GM18517 (cell line): ENCODE data around the gene PHKG2.
A peak's percentile ranks its signal among the peaks of the same experiment; 100 is the strongest.
"Not testable (repeated sequence)": the region's sequence is repeated elsewhere in the genome, so short reads cannot be mapped to it uniquely, and the experiment has no call there.

Source experiments
- ATAC-seq: cut with Tn5 transposase; IDR thresholded peaks from one replicate; pipeline ENCODE4 v1.9.1; 2021; ENCODE audit warnings: mild to moderate bottlenecking, moderate library complexity; ENCODE audit not compliant: unreplicated experiment

Gene PHKG2, protein sequence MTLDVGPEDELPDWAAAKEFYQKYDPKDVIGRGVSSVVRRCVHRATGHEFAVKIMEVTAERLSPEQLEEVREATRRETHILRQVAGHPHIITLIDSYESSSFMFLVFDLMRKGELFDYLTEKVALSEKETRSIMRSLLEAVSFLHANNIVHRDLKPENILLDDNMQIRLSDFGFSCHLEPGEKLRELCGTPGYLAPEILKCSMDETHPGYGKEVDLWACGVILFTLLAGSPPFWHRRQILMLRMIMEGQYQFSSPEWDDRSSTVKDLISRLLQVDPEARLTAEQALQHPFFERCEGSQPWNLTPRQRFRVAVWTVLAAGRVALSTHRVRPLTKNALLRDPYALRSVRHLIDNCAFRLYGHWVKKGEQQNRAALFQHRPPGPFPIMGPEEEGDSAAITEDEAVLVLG

GRCh38 chr16:30747799-30748633, at the start of gene PHKG2:
Gene PHKG2 (plus strand): TSS chr16:30748425. CDS start chr16:30748821, 396 bp downstream.
- ATAC-seq: peak; percentile 94

DNA sequence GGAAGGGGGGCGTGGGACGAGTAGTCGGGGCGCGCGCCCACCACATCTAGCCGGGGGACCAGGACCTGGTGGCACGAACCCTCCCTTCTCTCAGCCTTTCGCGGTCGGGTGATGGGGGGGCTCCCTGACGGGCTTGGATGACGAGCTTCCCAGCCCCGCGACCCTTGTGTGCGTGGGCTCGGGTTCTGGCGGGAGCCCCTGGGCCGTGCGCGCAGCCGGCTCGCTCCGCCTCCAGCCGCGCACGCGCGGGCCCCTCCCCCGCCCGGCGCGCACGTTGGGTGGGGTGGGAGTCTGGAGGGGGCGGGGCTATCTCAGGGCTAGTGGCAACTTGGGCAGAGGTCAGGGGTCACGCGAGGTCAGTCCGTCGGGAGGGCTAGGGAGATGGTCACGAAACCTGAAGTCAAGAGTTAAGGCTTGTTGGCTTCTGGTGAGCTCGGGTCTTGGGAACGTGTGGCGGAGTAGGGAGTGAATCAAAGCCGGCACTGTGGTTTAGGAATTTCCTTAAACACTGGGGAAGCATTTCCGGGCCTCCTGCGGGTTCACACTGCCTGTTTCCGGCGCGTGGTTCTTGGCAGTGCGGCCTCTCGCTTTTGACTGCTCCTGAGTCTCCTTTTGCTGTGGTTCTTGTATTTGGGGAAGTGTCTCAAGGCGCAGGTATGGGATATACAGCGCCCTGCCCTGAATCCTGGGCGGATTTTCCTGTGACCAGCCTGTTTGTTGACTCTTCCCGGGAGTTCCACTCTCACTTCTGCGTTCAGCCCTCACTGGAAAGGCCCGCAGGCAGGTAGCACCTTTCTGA, 49.2 kb upstream of the PHKG2 start, which contains the start of gene SRCAP:
TSS of gene SRCAP (plus strand) at position 356 of the 799 bp plus-strand sequence. CDS start 1,654 bp downstream, outside the sequence.
- ATAC-seq: peak; percentile 28

DNA sequence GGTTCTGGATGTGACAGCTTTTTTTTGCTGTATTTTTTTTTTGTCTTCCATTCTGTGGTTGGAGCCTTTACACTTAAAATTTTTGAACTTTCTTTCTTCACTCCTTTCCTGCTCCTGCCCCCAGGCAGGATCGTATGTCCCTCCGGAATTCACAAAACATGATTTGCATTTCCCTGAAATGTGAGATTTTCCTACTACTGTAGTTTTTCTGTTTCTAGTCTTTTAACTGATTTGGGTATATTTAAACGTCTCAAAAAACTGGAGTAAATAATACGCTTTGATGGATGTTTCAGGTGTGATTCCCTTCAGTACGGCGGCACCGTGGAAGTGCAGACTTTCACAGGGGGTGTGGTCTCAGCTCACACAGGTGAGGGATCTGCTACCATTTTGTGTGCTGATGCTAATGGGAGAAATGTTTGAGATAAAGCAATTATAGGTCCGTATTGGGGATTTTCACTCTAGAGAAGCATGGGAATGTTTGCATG, 48.6 kb upstream of the PHKG2 start:
- no peak for ATAC-seq

- ATAC-seq: no peak
Measured at GRCh38 chr16:30700491-30700890, 47.7 kb upstream of the PHKG2 start.

DNA sequence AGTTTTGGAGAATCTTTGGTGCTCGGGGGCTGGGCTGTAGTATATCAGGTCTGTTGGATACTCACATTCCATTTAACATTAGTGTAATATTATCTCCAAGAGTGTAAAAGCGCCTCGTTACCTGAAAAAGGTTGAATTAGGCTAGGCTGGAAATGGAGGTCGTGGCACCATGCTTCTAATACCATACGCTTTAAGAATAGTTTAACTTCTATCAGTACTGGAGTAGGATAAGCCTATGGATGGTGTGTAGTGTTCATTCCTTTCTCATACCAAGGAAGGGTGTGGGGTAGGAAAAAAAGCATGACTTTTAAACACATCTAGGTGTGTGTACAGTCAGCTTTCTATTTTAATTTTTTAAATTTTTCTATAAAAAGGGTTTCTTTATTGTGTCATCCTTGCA, 47.3 kb upstream of the PHKG2 start:
- no peak for ATAC-seq

- not testable (repeated sequence) for ATAC-seq
Measured at GRCh38 chr16:30703071-30703470, 45.2 kb upstream of the PHKG2 start.

DNA sequence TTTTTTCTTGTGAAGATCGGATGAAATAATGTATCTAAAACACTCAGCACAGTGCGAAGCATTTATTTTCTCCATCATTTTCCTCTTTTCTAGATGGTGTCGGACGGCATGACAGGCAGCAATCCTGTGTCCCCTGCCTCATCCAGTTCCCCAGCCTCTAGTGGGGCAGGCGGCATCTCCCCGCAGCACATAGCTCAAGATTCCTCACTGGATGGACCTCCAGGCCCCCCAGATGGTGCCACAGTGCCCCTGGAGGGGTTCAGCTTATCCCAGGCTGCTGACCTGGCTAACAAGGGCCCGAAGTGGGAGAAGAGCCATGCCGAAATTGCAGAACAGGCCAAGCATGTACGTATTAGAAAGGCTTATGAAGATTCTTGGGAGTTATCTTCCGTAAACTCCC, 44.3 kb upstream of the PHKG2 start:
- ATAC-seq: no peak

DNA sequence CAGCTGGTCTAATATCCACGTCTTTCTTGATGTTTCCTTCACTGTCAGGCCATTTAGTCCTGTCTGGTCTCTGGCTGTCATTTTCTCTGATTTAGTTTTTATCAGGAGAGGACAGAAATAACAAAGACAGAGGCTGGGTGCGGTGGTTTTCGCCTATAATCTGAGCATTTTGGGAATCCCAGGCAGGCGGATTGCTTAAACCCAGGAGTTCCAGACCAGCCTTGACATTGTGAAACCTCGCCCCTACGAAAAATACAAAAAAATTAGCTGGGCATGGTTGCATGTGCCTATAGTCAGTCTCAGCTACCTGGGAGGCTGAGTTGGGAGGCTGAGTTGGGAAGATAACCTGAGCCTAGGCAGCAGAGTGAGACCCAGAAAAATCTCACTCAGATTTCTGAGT, 42.2 kb upstream of the PHKG2 start:
- no peak for ATAC-seq

DNA sequence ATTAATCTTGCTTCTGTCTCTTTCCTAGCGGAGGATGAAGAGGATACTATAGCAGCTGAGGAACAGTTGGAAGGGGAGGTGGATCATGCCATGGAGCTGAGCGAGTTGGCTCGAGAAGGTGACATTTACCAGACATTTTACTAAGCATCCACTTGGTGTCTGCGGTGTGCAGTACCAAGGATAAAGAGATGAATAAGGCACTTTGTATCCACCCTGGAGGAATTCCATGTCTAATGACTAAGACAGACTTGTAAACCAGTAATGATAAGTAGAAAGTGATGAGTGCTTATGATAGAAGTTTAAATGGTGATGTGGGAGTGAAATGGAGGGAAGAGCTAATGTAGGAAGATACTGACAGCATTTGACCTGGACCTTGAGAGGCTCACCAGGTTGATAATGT, 37.3 kb upstream of the PHKG2 start:
- no peak for ATAC-seq

GRCh38 chr16:30711712-30712111, 36.5 kb upstream of the PHKG2 start:
- no peak for ATAC-seq

DNA sequence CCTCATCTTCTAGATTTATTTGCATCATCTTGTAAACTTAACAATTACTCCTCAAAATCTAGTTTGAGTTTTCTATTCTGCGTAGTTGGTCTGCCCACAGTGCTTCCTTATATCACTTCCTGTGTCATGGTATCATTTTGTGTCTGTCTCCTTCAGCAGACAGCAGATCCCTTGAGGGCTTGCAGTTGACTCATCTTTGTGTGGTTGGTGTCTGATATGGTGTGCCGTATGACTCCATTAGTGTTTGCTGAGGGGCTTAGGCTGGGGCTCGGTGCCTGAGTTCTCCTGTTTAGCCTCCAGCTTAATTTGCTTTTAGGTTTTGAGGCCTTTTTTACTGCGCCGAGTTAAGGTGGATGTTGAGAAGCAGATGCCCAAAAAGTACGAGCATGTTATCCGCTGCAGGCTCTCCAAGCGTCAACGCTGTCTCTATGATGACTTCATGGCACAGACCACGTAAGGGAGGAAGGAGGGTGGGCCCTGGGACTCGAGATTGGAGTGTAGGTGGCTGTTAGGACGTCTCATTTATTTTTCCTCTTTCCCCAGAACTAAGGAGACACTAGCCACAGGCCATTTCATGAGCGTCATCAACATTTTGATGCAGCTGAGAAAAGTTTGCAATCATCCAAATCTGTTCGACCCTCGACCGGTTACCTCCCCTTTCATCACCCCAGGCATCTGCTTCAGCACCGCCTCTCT, 32.3 kb upstream of the PHKG2 start:
- ATAC-seq: no peak

DNA sequence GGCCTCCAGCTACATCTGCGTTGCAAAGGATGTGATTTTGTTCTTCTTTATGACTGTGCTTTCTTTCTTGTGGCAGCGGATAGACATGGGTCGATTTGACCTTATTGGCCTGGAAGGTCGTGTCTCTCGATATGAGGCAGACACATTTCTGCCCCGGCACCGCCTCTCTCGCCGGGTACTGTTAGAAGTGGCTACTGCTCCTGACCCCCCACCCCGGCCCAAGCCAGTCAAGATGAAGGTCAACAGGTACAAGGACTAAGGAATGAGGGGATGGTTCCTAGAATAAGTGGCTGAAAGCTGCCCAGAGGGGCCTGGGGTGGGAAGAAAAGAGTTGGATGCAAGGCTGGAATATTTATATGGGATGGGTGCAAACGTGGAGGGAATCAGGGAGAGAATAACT, 28.1 kb upstream of the PHKG2 start:
- ATAC-seq: no peak

- ATAC-seq: no peak
Measured at GRCh38 chr16:30720694-30721093, 27.5 kb upstream of the PHKG2 start.

DNA sequence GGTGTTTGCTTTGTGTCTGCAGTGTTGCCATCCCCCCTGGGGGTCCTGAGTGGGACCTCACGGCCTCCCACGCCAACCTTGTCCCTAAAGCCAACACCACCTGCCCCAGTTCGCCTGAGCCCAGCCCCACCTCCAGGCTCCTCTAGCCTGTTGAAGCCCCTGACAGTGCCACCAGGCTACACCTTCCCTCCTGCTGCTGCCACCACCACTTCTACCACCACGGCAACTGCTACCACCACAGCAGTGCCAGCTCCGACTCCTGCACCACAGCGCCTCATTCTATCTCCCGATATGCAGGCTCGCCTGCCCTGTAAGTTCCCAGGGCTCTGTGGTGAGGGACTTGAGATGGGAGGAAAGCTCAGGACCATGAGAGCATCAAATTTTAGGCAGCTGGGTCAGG, 27.1 kb upstream of the PHKG2 start:
- no peak for ATAC-seq

- no peak for ATAC-seq
Measured at GRCh38 chr16:30721606-30722005, 26.6 kb upstream of the PHKG2 start.

DNA sequence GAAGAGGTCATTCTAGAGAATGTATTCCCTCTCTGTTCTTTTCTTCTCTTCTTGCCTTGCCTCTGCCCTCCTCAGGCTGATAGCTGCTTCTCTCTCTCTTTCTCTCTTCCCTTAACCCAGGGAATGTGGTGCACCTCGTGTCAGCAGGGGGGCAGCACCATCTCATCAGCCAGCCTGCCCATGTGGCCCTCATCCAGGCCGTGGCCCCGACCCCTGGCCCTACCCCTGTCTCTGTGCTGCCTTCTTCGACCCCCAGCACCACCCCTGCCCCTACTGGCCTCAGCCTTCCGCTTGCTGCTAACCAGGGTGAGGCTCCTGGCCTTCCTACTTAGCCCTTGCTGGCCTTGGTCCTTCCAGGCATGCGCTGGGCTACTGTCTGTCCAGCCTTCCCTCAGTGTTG, 25.8 kb upstream of the PHKG2 start:
- no peak for ATAC-seq

GRCh38 chr16:30722916-30723315, 25.3 kb upstream of the PHKG2 start:
- no peak for ATAC-seq

DNA sequence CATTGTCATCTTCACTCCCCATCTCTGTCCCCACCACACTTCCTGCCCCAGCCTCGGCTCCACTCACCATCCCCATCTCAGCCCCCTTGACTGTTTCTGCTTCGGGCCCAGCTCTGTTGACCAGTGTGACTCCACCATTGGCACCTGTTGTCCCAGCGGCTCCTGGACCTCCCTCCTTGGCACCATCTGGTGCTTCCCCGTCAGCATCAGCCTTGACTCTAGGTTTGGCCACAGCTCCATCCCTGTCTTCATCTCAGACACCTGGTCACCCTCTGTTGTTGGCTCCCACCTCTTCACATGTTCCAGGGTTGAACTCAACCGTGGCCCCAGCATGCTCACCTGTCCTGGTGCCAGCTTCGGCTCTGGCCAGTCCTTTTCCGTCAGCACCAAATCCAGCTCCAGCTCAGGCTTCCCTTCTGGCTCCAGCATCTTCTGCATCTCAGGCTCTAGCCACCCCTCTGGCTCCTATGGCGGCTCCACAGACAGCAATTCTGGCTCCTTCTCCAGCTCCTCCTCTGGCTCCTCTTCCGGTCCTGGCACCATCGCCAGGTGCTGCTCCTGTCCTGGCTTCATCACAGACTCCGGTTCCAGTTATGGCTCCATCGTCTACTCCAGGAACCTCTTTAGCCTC, 24.4 kb upstream of the PHKG2 start:
- no peak for ATAC-seq

- no peak for ATAC-seq
Measured at GRCh38 chr16:30724641-30725417, 23.4 kb upstream of the PHKG2 start.
